B cell (primary cell): ENCODE results near the gene TSC22D1. TPM values are rescaled to one million over a fixed set of nuclear protein-coding genes. Genes with fewer than 3 reads are reported as not detected.

Experiments
- ATAC-seq: fragments of 200-7000 bp; cut with Tn5 transposase; one replicate; pipeline ENCODE4 v1.10.0; 2021; ENCODE audit warnings: low read depth, mild to moderate bottlenecking, moderate number of reproducible peaks, moderate library complexity
- CTCF ChIA-PET: fragments of 350-600 bp; sonication (Branson Sonifier 250); formaldehyde crosslinking; loops from one replicate; lab custom pipeline; 2021; ENCODE audit warnings: antibody characterized with exemption, inconsistent platforms; lab: Charles Lee
- POLR2A ChIA-PET: fragments of 350-600 bp; sonication (Branson Sonifier 250); formaldehyde crosslinking; loops from one replicate; lab custom pipeline; 2021; ENCODE audit warnings: antibody characterized with exemption; lab: Charles Lee
- DNase-seq: peaks from one replicate; pipeline ENCODE4 v3.0.0; 2013
- H2AFZ ChIP-seq: 2 replicates; pipeline ENCODE4 v1.6.1; 2012; ENCODE audit warnings: mild to moderate bottlenecking, low read depth, low read length; ENCODE audit not compliant: insufficient read depth, poor library complexity, severe bottlenecking
- H3K27ac ChIP-seq, 2 donors: 1 replicate in 1 of 2; 2 replicates in 1 of 2; pipeline ENCODE4 v1.5.1; 2012 to 2013; ENCODE audit warnings: low read length in 2 of 2, mild to moderate bottlenecking in 2 of 2, moderate library complexity in 1 of 2
- H3K27me3 ChIP-seq, 4 experiments: fragments of 200-600 bp in 1 of 4; sonication (generic) in 1 of 4; replicated peaks in 1 of 4; 1 replicate in 2 of 4; 2 replicates in 2 of 4; pipeline versions ENCODE4 v1.6.1 to v1.7.0; 2013 to 2016; ENCODE audit warnings: low read length in 3 of 4, mild to moderate bottlenecking in 2 of 4, mixed read lengths in 1 of 4, moderate library complexity in 1 of 4; ENCODE audit not compliant: insufficient read depth in 4 of 4, control insufficient read depth in 3 of 4; ENCODE audit errors: control extremely low read depth in 1 of 4
- H3K36me3 ChIP-seq, 2 experiments: replicated peaks in 1 of 2; 1 replicate in 1 of 2; 2 replicates in 1 of 2; pipeline versions ENCODE4 v1.6.1 to v1.7.1; 2013; ENCODE audit warnings: low read length in 1 of 2; ENCODE audit not compliant: insufficient read depth in 2 of 2, control insufficient read depth in 1 of 2; ENCODE audit errors: control extremely low read depth in 1 of 2, extremely low read depth in 1 of 2
- H3K4me1 ChIP-seq, 2 donors: fragments of 200-600 bp in 1 of 2; sonication (generic) in 1 of 2; 1 replicate in 1 of 2; 2 replicates in 1 of 2; pipeline versions ENCODE4 v1.5.1 to v1.6.1; 2013 to 2017; ENCODE audit warnings: low read length in 2 of 2; ENCODE audit not compliant: control insufficient read depth in 2 of 2, insufficient read depth in 2 of 2
- H3K4me2 ChIP-seq: replicated peaks from 2 replicates; pipeline ENCODE3; 2012; ENCODE audit warnings: mild to moderate bottlenecking, low read depth, low read length; ENCODE audit not compliant: poor library complexity, severe bottlenecking
- H3K4me3 ChIP-seq, 5 experiments: fragments of 200-600 bp in 1 of 5; sonication (generic) in 1 of 5; 1 replicate in 3 of 5; 2 replicates in 2 of 5; pipeline versions ENCODE4 v1.5.1 to v1.7.0; 2011 to 2016; ENCODE audit warnings: low read length in 4 of 5, mild to moderate bottlenecking in 4 of 5, low read depth in 2 of 5, control low read depth in 1 of 5, moderate library complexity in 1 of 5; ENCODE audit not compliant: insufficient read depth in 1 of 5; ENCODE audit errors: control extremely low read depth in 1 of 5, extremely low read depth in 1 of 5
- H3K79me2 ChIP-seq: fragments of 200-600 bp; sonication (generic); one replicate; pipeline ENCODE4 v1.6.0; 2016; ENCODE audit warnings: low read length; ENCODE audit not compliant: control insufficient read depth, insufficient read depth
- H3K9ac ChIP-seq: fragments of 200-600 bp; sonication (generic); 2 replicates; pipeline ENCODE4 v1.6.1; 2017; ENCODE audit warnings: mild to moderate bottlenecking, low read length, moderate library complexity
- H3K9me3 ChIP-seq, 3 donors: one replicate each; pipeline versions ENCODE4 v1.6.1 to v1.7.1; 2013; ENCODE audit warnings: low read length in 2 of 3; ENCODE audit not compliant: control insufficient read depth in 2 of 3, insufficient read depth in 1 of 3; ENCODE audit errors: control extremely low read depth in 1 of 3
- H4K20me1 ChIP-seq: 2 replicates; pipeline ENCODE4 v1.6.0; 2012; ENCODE audit warnings: mild to moderate bottlenecking, low read length; ENCODE audit not compliant: insufficient read depth, control insufficient read depth, poor library complexity, severe bottlenecking
- H3K27ac Mint-ChIP-seq: one replicate; pipeline ENCODE4 v1.8.0; 2021; ENCODE audit warnings: mixed read lengths
- H3K27me3 Mint-ChIP-seq: one replicate; pipeline ENCODE4 v1.8.0; 2021; ENCODE audit warnings: mixed read lengths
- H3K4me1 Mint-ChIP-seq: one replicate; pipeline ENCODE4 v1.8.0; 2021; ENCODE audit warnings: mixed read lengths
- H3K4me3 Mint-ChIP-seq: one replicate; pipeline ENCODE4 v1.8.0; 2021; ENCODE audit warnings: mixed read lengths
- H3K9me3 Mint-ChIP-seq: one replicate; pipeline ENCODE4 v1.8.0; 2022; ENCODE audit warnings: mixed read lengths; ENCODE audit not compliant: insufficient read depth
- EZH2 ChIP-seq: IDR thresholded peaks from 2 replicates; pipeline ENCODE4 v1.6.1; 2012; ENCODE audit warnings: borderline replicate concordance, low read depth, mild to moderate bottlenecking, moderate library complexity, low read length; ENCODE audit not compliant: insufficient read depth, poor library complexity, severe bottlenecking
- WGBS: methylation state at CpG from one replicate; pipeline ENCODE4 v1.1.5; 2013; ENCODE audit warnings: missing lambda C conversion rate; ENCODE audit not compliant: insufficient coverage; 5-methylcytosine and 5-hydroxymethylcytosine counted together
- intact Hi-C: fragments of 100-400 bp; cut with micrococcal nuclease; formaldehyde crosslinking; loops from one replicate; pipeline ENCODE4 v1.10.0; 2022
- polyA plus RNA-seq: library from polyadenylated mRNA; depleted of rRNA; stranded (reverse); fragments of >200 nt; gene quantifications from 2 replicates; pipeline ENCODE4 v1.2.3, GENCODE V29; 2012
- total RNA-seq, 2 donors: library from RNA; stranded (reverse); fragments of 120-200 nt in 1 of 2; gene quantifications; 1 replicate in 1 of 2; 2 replicates in 1 of 2; pipeline versions ENCODE4 v1.2.3 to v1.2.4, GENCODE V29; 2013 to 2022
- TF ChIP-seq, protein P1 (sequence below): fragments of 200-600 bp; IDR thresholded peaks from one replicate; pipeline ENCODE4 v1.8.0; 2022; ENCODE audit warnings: antibody characterized with exemption, mild to moderate bottlenecking

Gene TSC22D1
- total and polyA plus RNA-seq, 2 donors (not counting 1 experiment from before 2014, with no cell fraction given) = 7.0 to 36.6 TPM

DNA sequence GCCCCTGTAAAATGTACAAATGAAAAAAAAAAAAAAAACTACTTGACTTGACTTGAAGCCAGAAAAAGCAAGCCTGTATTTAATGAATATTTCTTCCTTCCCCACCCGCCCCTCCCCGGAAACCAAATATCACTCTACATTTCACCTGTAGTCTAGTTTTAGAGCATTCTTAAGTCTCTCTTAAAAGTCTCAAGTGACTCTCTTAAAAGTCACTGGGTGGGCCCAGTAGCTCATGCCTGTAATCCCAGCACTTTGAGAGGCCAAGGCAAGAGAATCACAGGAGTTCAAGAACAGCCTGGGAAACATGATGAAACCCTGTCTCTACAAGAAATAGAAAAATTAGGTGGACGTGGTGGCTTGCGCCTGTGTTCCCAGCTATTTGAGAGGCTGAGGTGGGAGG lies 72.0 kb downstream of the TSC22D1 start:
- H3K36me3 ChIP-seq = no peaks in the 10 kb centered on the region
- Mint-ChIP-seq H3K9me3 (no peaks in the 10 kb centered on the region), H3K4me3 (no peak overlapping the region), H3K27me3 (no peaks in the 10 kb centered on the region), H3K4me1 (no peaks in the 10 kb centered on the region), H3K27ac (no peak overlapping the region)
- no peaks in the 10 kb centered on the region for H4K20me1 ChIP-seq
- no peaks in the 10 kb centered on the region for H3K79me2 ChIP-seq
- H3K27ac ChIP-seq = no peak overlapping the region
- TF ChIP-seq EZH2 = no peak
- TF ChIP-seq, protein P1, sequence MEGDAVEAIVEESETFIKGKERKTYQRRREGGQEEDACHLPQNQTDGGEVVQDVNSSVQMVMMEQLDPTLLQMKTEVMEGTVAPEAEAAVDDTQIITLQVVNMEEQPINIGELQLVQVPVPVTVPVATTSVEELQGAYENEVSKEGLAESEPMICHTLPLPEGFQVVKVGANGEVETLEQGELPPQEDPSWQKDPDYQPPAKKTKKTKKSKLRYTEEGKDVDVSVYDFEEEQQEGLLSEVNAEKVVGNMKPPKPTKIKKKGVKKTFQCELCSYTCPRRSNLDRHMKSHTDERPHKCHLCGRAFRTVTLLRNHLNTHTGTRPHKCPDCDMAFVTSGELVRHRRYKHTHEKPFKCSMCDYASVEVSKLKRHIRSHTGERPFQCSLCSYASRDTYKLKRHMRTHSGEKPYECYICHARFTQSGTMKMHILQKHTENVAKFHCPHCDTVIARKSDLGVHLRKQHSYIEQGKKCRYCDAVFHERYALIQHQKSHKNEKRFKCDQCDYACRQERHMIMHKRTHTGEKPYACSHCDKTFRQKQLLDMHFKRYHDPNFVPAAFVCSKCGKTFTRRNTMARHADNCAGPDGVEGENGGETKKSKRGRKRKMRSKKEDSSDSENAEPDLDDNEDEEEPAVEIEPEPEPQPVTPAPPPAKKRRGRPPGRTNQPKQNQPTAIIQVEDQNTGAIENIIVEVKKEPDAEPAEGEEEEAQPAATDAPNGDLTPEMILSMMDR = no peak
- ChIA-PET POLR2A (no interaction called here), CTCF (interaction anchor here (0.7 to 1.0 kb wide), 2 partner anchors 12 to 21 kb away, joined by 3 read pairs; no protein-coding TSS in a partner anchor)
- H3K27me3 ChIP-seq = no peaks in the 10 kb centered on the region
- WGBS = 100% methylated on average over 1 of the region's 4 CpGs
- no peaks in the 10 kb centered on the region for H3K9me3 ChIP-seq
- H3K4me2 ChIP-seq = no peak overlapping the region
- no peaks in the 10 kb centered on the region for H3K4me1 ChIP-seq
- no peak overlapping the region for H2AFZ ChIP-seq
- no peak for ATAC-seq
- intact Hi-C loops = no loop called here
- no peak overlapping the region for H3K9ac ChIP-seq
- DNase-seq = no peak
- H3K4me3 ChIP-seq = no peak overlapping the region

DNA sequence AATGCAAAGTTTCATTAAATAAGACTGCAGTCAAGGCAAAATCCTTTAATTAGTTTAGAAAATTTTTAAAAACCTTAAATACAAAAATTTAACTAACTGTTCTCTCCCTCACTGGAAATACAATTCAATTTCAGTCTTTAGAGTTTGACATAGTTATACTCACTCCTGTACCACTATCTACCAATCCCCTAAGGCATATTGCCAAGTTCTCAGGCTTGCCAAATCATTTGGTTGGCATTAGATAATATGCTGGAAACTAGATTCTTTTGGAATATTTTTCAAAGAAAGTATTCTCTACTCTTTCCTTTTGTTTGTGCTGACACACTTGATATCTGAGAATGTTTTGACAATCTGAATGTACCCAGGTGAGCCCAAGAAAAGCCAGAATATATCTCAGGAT lies 77.2 kb downstream of the TSC22D1 start:
- no peak for ATAC-seq
- Histone ChIP-seq H3K4me1 (no peaks in the 10 kb centered on the region), H3K4me3 (no peak overlapping the region), H3K79me2 (no peaks in the 10 kb centered on the region), H3K36me3 (no peaks in the 10 kb centered on the region), H3K4me2 (no peak overlapping the region), H4K20me1 (no peaks in the 10 kb centered on the region), H3K27ac (no peak overlapping the region), H3K9me3 (peaks cover 0 to 2% (median 2%) of the 10 kb centered on the region in 3 donors), H3K9ac (no peak overlapping the region), H3K27me3 (no peaks in the 10 kb centered on the region), H2AFZ (no peak overlapping the region)
- intact Hi-C loops = no loop called here
- H3K4me1 Mint-ChIP-seq = no peaks in the 10 kb centered on the region
- CTCF ChIA-PET = no interaction called here
- H3K27me3 Mint-ChIP-seq = no peaks in the 10 kb centered on the region
- TF ChIP-seq, protein P1 = no peak
- TF ChIP-seq EZH2 = no peak
- H3K27ac Mint-ChIP-seq = no peak overlapping the region
- H3K4me3 Mint-ChIP-seq = no peak overlapping the region
- no peak for DNase-seq
- POLR2A ChIA-PET = no interaction called here
- H3K9me3 Mint-ChIP-seq = peaks cover 8% of the 10 kb centered on the region
